ENCODE results near the gene NEDD4L. TPM values are rescaled to one million over a fixed set of nuclear protein-coding genes. Genes with fewer than 3 reads are reported as not detected.

NEDD4L gene
- total RNA-seq, 1 donor from 2014 or later: 32.6 TPM

- ChIA-PET CTCF (no interaction called here), POLR2A (interaction anchor here (0.6 kb wide), 1 partner anchor 44 kb away, joined by 4 read pairs; no protein-coding TSS in a partner anchor)
- Mint-ChIP-seq H3K9me3 (no peaks in the 10 kb centered on the region), H3K4me1 (peaks cover 21% of the 10 kb centered on the region), H3K27me3 (peaks cover 2% of the 10 kb centered on the region), H3K27ac (no peak overlapping the region), H3K36me3 (ENCODE audit: low read depth) (no peaks in the 10 kb centered on the region), H3K4me3 (no peak overlapping the region)
- TF ChIP-seq, protein P1, sequence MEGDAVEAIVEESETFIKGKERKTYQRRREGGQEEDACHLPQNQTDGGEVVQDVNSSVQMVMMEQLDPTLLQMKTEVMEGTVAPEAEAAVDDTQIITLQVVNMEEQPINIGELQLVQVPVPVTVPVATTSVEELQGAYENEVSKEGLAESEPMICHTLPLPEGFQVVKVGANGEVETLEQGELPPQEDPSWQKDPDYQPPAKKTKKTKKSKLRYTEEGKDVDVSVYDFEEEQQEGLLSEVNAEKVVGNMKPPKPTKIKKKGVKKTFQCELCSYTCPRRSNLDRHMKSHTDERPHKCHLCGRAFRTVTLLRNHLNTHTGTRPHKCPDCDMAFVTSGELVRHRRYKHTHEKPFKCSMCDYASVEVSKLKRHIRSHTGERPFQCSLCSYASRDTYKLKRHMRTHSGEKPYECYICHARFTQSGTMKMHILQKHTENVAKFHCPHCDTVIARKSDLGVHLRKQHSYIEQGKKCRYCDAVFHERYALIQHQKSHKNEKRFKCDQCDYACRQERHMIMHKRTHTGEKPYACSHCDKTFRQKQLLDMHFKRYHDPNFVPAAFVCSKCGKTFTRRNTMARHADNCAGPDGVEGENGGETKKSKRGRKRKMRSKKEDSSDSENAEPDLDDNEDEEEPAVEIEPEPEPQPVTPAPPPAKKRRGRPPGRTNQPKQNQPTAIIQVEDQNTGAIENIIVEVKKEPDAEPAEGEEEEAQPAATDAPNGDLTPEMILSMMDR (IDR thresholded peaks at IDR 0.05): no peak
- DNase-seq: no peak
- ATAC-seq (ENCODE audit: low read depth): no peak
- intact Hi-C loops (cut with micrococcal nuclease): no loop called here
Measured at GRCh38 chr18:58191626-58192025, 147.6 kb downstream of the NEDD4L start.

DNA sequence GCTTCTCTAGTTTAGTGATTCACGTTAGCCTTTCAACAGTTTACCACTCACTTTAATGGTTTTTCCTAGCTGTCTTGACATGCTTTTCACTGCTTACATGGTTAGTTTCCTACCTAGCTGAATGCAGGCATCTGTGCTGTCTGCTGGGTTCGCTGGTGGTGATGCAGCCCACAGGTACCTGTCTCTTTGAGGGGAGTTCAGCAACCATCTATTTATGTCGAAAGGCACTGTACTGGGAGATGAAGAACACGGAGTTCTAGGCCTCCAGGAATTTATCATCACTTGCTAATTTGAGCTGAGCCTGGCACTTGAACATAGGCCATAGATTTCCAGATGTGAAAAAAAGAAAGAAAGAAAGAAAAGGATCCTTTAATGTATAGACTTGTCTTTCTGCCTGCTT is 148.5 kb downstream of the NEDD4L start:
- CTCF ChIA-PET: no interaction called here
- H3K27ac Mint-ChIP-seq: no peak overlapping the region
- DNase-seq: no peak
- H3K36me3 Mint-ChIP-seq (ENCODE audit: low read depth): no peaks in the 10 kb centered on the region
- TF ChIP-seq, protein P1 (IDR thresholded peaks at IDR 0.05): no peak
- no peaks in the 10 kb centered on the region for H3K9me3 Mint-ChIP-seq
- POLR2A ChIA-PET: no interaction called here
- intact Hi-C loops (cut with micrococcal nuclease): no loop called here
- H3K4me3 Mint-ChIP-seq: no peak overlapping the region
- no peak for ATAC-seq (ENCODE audit: low read depth)
- H3K27me3 Mint-ChIP-seq: peaks cover 2% of the 10 kb centered on the region
- peaks cover 25% of the 10 kb centered on the region for H3K4me1 Mint-ChIP-seq

GRCh38 chr18:58194028-58194427 is 150.0 kb downstream of the NEDD4L start:
- no peak overlapping the region for H3K4me3 Mint-ChIP-seq
- no peaks in the 10 kb centered on the region for H3K36me3 Mint-ChIP-seq (ENCODE audit: low read depth)
- DNase-seq (no peak), ATAC-seq (ENCODE audit: low read depth) (no peak)
- TF ChIP-seq, protein P1 (IDR thresholded peaks at IDR 0.05): no peak
- CTCF ChIA-PET: interaction anchor here (1.1 to 1.4 kb wide), 2 partner anchors 13 to 58 kb away, joined by 4 read pairs; no protein-coding TSS in a partner anchor
- H3K4me1 Mint-ChIP-seq: peaks cover 25% of the 10 kb centered on the region
- peaks cover 2% of the 10 kb centered on the region for H3K27me3 Mint-ChIP-seq
- no peaks in the 10 kb centered on the region for H3K9me3 Mint-ChIP-seq
- intact Hi-C loops (cut with micrococcal nuclease): no loop called here
- H3K27ac Mint-ChIP-seq: no peak overlapping the region
- POLR2A ChIA-PET: no interaction called here

GRCh38 chr18:58195278-58195765 is 151.3 kb downstream of the NEDD4L start:
- H3K4me1 Mint-ChIP-seq: peaks cover 25% of the 10 kb centered on the region
- H3K27ac Mint-ChIP-seq: peak overlapping the region; percentile 54
- DNase-seq (peak; percentile 34), ATAC-seq (ENCODE audit: low read depth) (peak; percentile 68)
- H3K36me3 Mint-ChIP-seq (ENCODE audit: low read depth): no peaks in the 10 kb centered on the region
- ChIA-PET CTCF (interaction anchor here (1.4 to 1.9 kb wide), 2 partner anchors 14 to 60 kb away, joined by 4 to 10 read pairs; no protein-coding TSS in a partner anchor), POLR2A (interaction anchor here (0.6 to 1.1 kb wide), 2 partner anchors 10 to 331 kb away, joined by 3 to 11 read pairs; no protein-coding TSS in a partner anchor)
- peak overlapping the region; percentile 85 for H3K4me3 Mint-ChIP-seq
- TF ChIP-seq, protein P1 (IDR thresholded peaks at IDR 0.05): no peak
- intact Hi-C loops (cut with micrococcal nuclease): loop anchor here (1.0 to 5.0 kb wide), 4 partner anchors 10 to 567 kb away; no protein-coding TSS in a partner anchor
- H3K9me3 Mint-ChIP-seq: no peaks in the 10 kb centered on the region
- H3K27me3 Mint-ChIP-seq: peaks cover 2% of the 10 kb centered on the region

DNA sequence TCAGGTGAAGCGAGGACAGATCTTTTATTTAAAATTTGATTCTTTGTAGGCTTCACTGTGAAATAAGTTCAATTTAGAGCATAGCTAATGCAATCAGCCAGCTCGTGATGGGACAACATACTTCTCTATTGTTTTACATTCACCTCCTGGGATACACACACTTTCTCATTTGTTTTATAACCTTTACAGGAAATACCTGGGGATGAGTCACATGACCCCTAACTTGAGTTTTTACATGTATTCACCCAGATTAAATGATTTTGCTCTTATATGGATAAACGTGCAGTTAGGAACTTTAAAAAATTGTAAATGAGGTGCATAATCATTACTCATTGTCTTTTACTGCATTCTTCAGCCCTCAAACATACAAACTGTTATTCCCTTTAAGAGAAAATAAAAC is 152.1 kb downstream of the NEDD4L start:
- ATAC-seq (ENCODE audit: low read depth): no peak
- no peak overlapping the region for H3K27ac Mint-ChIP-seq
- H3K36me3 Mint-ChIP-seq (ENCODE audit: low read depth): no peaks in the 10 kb centered on the region
- no peaks in the 10 kb centered on the region for H3K9me3 Mint-ChIP-seq
- H3K4me1 Mint-ChIP-seq: peaks cover 25% of the 10 kb centered on the region
- no peak for DNase-seq
- TF ChIP-seq, protein P1 (IDR thresholded peaks at IDR 0.05): no peak
- peak overlapping the region; percentile 85 for H3K4me3 Mint-ChIP-seq
- intact Hi-C loops (cut with micrococcal nuclease): loop anchor here (5.0 kb wide), 3 partner anchors 36 to 566 kb away; no protein-coding TSS in a partner anchor
- CTCF ChIA-PET: interaction anchor here (1.9 kb wide), 1 partner anchor 15 kb away, joined by 10 read pairs; no protein-coding TSS in a partner anchor
- POLR2A ChIA-PET: interaction anchor here (0.5 kb wide), 1 partner anchor 35 kb away, joined by 3 read pairs; no protein-coding TSS in a partner anchor
- H3K27me3 Mint-ChIP-seq: peaks cover 2% of the 10 kb centered on the region

Data from activated B cell treated with CpG ODN at 0.5 μM for 24 hours (primary cell).